GM21737 (cell line): ENCODE measurements around the gene HEXA.

Source experiments
- ATAC-seq: cut with Tn5 transposase; IDR thresholded peaks from one replicate; pipeline ENCODE4 v1.9.1; 2021; ENCODE audit warnings: mild to moderate bottlenecking, moderate library complexity; ENCODE audit not compliant: unreplicated experiment

The HEXA gene

DNA sequence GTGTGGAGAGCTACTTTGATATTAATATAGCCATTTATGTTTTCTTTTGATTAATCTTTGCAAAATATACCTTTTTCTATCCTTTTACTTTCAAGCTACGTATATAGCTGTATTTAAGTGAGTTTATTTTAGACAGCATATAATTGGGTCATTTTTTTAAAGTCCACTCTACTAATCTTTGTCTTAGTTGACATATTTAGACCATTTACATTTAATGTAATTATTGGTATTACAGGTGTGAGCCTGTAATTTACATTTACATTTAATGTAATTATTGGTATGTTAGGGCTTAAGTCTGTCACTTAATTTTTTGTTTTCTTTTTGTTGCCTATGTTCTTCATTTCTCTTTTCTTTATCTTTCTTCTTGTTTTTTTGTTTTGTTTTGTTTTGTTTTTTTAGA, 52.1 kb downstream of the HEXA start:
- ATAC-seq, result no peak

DNA sequence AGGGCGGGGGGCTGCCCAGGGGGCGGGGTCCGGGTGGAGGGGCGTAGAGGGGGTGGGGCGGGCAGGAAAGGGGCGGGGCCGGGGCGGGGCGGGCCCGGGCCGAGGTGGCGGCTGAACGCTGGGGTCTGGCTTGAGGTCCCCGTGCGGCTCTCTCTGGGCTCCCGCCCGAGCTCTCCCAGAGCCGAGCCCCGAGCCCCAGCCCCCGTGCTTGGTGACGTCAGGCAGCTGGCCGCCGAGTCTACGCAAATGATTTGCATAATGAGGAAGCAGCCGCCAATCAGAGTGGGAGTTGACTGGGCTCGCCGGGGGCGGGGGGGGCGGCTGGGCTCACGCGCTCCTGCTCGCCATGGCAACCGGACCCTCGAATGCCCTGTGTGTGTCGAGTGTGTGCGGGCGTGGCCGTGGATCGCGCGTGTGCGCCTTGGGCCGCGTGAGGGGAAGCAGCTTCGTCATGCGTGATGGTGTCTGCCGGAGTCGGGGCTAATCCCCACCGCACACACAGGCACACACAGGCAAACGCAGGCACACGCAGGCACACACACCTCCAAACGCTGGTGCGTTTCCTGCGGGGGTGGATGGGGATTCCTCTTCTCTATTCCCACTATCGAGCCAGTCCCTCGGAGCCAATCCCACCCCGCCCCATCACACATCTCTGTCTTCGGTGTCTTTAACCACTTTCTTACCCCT, 55.7 kb downstream of the HEXA start, which contains the start of gene CELF6:
CELF6 (minus strand) TSS at position 173 of the 687 bp plus-strand sequence. CDS start 283 bp downstream, outside the sequence.
- no peak for ATAC-seq

DNA sequence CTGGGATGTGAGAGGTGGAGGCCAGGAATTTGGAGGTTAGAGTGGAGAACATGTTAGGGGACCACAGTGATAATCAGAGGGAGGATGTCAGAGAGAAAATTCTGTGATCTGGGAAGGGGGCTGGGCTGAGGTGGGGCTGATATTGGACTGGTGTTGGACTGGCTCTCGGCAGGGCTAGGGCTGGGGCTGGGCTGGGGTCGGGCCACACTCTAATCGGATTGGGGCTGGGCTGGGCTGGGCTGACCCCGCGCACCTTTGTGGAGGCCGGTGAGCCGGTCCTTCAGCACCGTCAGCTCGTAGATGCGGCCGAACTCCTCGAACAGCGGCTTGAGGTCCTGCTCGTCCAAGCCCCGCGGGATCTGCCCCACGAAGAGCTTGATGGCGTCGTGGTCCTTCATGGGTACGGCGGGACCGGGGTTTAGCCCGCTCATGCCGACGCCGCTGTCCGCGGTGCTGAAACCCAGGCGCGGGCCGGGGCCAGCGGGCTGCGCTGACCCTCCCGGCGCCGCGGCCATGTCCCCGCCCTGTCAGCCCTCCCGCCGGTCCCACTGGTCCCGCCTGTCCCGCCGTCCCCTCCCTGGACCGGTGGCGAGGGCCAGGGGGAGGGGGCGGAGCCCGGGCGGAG, 56.3 kb downstream of the HEXA start:
- ATAC-seq, result no peak

DNA sequence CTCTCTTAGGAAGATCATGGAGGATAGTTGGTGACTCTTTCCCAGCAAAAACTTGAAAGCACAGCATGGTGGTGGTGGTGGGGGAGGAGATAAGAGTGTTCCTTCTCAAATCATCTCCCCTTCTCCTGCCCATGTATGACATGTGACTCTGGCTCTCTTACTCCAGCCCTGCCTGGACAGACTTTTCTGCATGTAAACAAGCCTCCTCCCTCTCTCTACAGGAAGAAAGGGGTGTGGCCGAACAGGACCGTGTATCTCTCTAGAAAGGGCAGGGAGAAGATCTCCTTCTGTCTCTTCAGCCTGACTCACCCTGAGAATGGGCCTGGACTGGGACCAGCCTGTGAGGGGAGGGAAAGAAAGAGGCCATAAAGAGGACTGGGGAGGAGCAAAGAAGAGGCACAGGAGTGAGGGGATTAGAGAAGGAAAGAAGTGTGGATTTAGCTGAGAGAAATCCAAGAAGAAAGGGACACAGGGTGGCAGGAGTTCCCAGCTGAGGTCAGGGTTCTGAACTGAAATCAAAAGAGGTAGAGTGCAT, 57.3 kb downstream of the HEXA start:
- ATAC-seq, result no peak

DNA sequence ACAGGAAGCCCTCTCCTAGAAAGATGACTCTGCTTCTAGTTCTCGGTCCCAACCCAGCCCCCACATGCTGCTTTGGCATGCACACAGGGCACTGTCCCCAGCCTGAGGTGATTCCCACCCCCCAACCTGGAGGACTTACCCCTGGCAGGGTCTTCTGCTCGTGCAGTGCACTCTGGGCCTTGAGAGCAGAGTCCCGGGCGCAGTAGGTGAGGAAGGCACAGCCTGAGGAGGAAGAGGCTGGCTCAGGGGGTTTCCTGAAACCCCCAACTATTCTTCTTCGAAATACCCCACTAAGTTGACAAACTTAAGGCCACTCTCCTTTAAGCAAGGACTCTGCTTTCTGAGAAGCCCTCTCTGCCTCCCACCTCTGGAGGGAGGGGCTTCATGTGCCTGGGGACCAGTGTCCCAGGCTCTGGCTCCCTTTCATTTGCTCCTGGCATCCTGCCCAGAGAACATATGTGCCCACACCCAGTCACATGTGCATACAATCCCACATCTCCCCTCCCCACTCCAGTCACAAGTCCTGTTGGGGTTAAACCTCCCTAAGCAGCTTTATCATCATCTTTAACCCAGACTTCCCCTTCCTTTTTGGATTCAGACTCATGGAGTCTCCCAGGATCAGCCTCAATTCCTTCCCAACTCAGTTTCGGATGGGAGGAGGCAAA, 60.0 kb downstream of the HEXA start:
- ATAC-seq, result no peak

DNA sequence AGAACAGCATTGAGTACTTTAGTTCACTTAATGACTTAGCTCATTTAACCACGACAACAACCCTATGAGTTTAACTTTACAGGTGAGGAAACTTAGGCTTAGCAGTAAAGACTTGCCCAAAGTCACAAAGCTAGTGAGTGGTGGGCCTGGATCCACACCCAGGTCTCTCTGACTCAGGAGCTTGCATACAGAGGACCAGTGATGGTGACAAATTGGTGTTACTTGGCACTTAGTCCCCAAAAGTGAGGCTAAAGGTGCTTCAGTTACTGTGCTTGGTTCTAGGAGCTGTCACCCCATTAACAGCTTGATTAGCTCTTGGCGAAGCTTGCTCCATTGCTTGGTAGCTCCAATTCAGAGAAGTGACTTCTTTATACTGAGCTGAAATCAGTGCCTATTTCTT, 61.9 kb downstream of the HEXA start:
- ATAC-seq, result no peak

DNA sequence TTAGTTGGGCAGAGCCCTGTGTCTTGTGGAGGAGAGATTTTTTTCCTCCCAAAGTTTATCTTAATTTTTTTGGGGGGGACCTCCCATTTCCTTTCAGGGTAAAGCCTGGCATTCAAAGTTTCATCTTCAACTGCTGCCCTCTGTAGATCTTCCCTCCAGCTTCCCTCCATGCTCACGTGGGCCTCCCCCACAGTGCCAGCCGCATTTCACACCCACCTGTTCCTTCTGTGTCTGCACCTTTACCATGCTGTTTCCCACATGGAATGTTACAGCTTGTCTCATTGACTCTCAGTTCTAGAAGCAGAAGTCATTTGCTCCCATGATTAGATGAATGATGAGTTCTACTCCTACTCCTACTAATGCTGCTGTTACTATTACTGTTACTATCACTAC, 62.4 kb downstream of the HEXA start:
- ATAC-seq, result no peak

DNA sequence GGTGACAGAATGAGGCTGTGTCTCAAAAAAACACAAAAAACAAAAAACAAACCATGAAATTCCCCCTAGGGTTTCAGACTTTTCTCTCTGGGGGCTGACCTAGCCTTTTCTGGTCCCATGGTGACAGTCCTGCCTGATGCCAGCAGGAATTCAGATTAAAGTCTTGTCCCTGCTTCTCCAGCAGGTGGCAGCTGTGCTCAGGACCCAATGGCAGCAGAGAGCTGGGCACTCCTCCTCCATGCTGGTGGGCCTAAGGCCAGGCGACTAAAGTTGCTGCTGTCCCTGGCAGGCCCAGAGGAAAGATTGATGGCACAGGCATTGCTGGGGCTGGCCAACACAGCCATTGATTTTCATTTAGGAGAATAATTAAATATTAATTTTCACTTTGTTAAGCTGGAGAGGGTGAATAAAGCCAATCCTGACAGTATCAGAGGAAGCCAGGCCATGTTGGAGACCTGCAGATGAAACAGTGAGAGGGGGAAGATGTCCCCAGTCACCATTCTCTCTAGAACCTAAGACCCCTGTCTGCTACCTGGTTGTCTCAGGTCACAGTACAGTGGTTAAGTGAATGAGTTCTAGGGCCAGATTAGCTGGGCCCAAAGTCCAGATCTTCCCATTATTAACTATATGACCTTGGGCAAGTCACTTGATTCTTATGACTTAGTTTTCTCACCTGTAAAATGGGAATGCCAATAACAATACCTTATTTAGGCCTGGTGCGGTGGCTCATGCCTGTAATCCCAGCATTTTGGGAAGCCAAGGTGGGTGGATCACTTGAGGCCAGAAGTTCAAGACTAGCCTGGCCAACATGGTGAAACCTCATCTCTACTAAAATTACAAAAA, 63.0 kb downstream of the HEXA start:
- no peak for ATAC-seq

DNA sequence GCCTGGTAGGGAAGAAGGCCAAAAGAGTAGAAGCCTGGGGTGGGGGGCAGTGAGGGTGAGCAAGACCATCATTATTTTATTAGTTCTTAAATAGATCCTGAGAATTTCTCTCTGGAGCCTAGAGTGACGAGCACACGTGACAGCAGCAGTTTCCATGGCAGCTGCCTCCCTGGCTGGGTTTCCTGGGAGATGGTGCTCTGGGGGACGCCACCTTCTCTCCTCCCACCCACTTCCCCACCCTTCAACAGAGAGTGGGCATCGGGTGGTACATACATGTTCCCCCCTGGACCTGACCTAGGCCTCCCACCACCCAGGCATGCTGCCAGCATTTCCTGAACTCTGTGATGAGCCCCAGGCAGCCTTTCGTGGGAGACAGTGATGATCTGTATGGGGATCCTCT, 68.8 kb downstream of the HEXA start:
- ATAC-seq, result no peak

DNA sequence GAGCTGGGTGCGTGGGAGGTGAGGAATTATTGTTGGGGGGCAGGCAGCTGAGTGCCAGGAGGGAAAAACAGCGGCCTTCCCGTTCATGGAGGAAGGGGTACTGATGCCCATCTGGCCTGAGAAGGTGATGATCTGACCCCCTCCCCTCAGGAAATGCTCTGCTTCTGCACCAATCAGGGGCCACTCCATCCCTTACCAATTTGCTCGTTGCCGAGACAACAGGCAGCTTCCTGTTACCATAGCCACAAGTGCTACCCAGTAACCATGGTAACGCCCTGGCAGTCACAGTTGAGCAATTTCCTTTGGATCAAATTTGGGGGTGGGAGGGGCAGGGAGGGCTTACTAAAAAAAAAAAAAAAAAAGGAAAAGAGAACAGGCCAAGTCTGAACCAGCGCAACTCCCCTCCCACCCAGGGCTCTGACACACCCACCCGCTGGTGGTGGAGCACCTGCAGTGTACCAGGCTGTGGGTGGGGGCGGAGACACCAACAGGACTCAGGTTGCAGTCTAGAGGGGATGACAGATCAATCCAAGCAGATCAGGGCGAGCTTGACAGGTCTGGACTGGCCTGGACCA, 69.5 kb downstream of the HEXA start:
- ATAC-seq, result no peak

DNA sequence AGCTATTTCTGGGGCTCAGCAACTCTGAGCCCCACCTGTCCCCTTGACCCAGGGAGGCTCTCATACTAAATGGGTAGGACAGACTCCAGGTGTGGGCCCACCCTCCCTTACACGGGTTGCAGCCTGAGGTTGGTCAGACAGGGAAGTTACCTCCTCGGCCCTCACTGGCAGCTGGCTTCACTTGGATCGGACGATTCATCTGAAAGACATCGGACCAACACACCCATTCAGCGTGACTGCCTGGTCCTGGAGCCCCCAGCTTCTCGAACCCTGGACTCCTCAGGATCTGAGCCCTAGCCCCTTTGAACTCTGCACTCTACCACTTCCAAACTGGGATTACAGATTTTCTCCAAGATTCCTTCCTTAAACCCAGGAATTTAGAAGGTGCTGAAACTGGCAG, 71.2 kb downstream of the HEXA start:
- ATAC-seq, result no peak

DNA sequence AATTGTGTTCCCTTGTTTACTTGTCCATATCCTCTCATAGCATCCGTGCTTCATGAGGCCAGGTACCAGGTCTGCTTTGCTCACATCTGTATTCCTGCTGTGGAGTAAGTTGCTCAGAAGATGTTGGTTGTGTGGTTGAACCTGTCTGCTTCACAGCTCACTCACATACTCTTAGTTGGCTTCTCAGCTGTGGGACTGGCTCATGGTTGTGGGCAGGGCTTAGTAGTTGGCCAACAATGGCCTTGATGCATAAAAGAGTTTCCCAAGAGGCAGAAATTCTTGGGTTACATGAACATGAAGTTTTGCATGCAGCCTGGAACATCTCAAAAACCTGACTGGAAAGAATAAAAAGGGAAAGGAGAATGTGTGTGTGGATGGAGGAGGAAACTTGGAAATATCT, 72.9 kb downstream of the HEXA start:
- no peak for ATAC-seq
